H1 (cell line): Measurements from ENCODE around the gene BRICD5. TPM values are rescaled to one million over a fixed set of nuclear protein-coding genes. Genes with fewer than 3 reads are reported as not detected.

Experiments
- CTCF ChIA-PET: fragments of 300-600 bp; sonication (Branson Sonifier 250); formaldehyde crosslinking; loops from one replicate; lab custom pipeline; 2021; ENCODE audit not compliant: partially characterized antibody; lab: Charles Lee
- POLR2A ChIA-PET: fragments of 300-600 bp; sonication (Branson Sonifier 250); formaldehyde crosslinking; loops from one replicate; lab custom pipeline; 2021; ENCODE audit warnings: inconsistent platforms; ENCODE audit not compliant: partially characterized antibody; lab: Charles Lee
- DNase-seq, 2 experiments: peaks; one replicate each; pipeline versions ENCODE4 v3.0.0 to v3.0.0-alpha.2; 2010 to 2022; ENCODE audit warnings: low spot score in 2 of 2, low read depth in 1 of 2, mixed read lengths in 1 of 2
- FAIRE-seq: peaks from 2 replicates; lab custom pipeline; 2011; peaks lifted over from hg19 to GRCh38; lab: Jason Lieb, UNC
- H2AFZ ChIP-seq: 2 replicates; pipeline ENCODE4 v1.8.1; 2012; ENCODE audit warnings: low read length, inconsistent platforms
- H2AK5ac ChIP-seq: 2 replicates; pipeline ENCODE4 v1.6.1; 2013; ENCODE audit warnings: low read depth, low read length
- H2BK120ac ChIP-seq: replicated peaks from 2 replicates; pipeline ENCODE3; 2013; ENCODE audit warnings: low read depth, low read length, inconsistent platforms
- H2BK12ac ChIP-seq: 2 replicates; pipeline ENCODE4 v1.6.1; 2013; ENCODE audit warnings: low read depth, low read length
- H2BK15ac ChIP-seq: 2 replicates; pipeline ENCODE4 v1.6.1; 2013; ENCODE audit warnings: low read length
- H2BK20ac ChIP-seq: 2 replicates; pipeline ENCODE4 v1.6.1; 2013; ENCODE audit warnings: low read length
- H2BK5ac ChIP-seq: 2 replicates; pipeline ENCODE4 v1.6.1; 2013; ENCODE audit warnings: low read depth, low read length
- H3K14ac ChIP-seq: 2 replicates; pipeline ENCODE4 v1.6.1; 2013; ENCODE audit warnings: inconsistent platforms; ENCODE audit not compliant: insufficient read length
- H3K18ac ChIP-seq: 2 replicates; pipeline ENCODE4 v1.6.1; 2013; ENCODE audit warnings: low read length; ENCODE audit errors: extremely low read depth
- H3K23ac ChIP-seq: 2 replicates; pipeline ENCODE4 v1.6.1; 2013; ENCODE audit warnings: inconsistent platforms; ENCODE audit not compliant: insufficient read length
- H3K23me2 ChIP-seq: 2 replicates; pipeline ENCODE4 v1.6.1; 2013; ENCODE audit warnings: low read depth, low read length
- H3K27ac ChIP-seq: 2 replicates; pipeline ENCODE4 v1.6.1; 2011; ENCODE audit warnings: low read depth, low read length, inconsistent platforms
- H3K27me3 ChIP-seq, 4 experiments: replicated peaks in 1 of 4; 1 replicate in 1 of 4; 2 replicates in 3 of 4; pipeline versions ENCODE4 v1.6.1 to v1.8.1; 2011 to 2013; ENCODE audit warnings: low read length in 3 of 4, mild to moderate bottlenecking in 3 of 4, inconsistent platforms in 2 of 4, mixed read lengths in 2 of 4, moderate library complexity in 1 of 4; ENCODE audit not compliant: control insufficient read depth in 3 of 4, insufficient read depth in 3 of 4; ENCODE audit errors: extremely low read depth in 1 of 4
- H3K36me3 ChIP-seq, 4 experiments: 2 replicates each; pipeline versions ENCODE4 v1.6.1 to v1.8.1; 2011 to 2013; ENCODE audit warnings: mild to moderate bottlenecking in 4 of 4, low read length in 3 of 4, moderate library complexity in 2 of 4, control low read depth in 1 of 4, inconsistent platforms in 1 of 4; ENCODE audit not compliant: insufficient read depth in 4 of 4, control insufficient read depth in 2 of 4
- H3K4ac ChIP-seq: replicated peaks from 2 replicates; pipeline ENCODE3; 2013; ENCODE audit warnings: low read length, low read depth, mixed read lengths, inconsistent platforms; ENCODE audit not compliant: insufficient read length
- H3K4me1 ChIP-seq, 4 experiments: replicated peaks in 1 of 4; 1 replicate in 1 of 4; 2 replicates in 3 of 4; pipeline versions ENCODE4 v1.6.1 to v1.8.1; 2011 to 2013; ENCODE audit warnings: low read length in 3 of 4, inconsistent platforms in 2 of 4, mixed read lengths in 1 of 4; ENCODE audit not compliant: insufficient read depth in 4 of 4, control insufficient read depth in 3 of 4
- H3K4me2 ChIP-seq, 2 experiments: 2 replicates each; pipeline versions ENCODE4 v1.6.1 to v1.8.1; 2011 to 2013; ENCODE audit warnings: low read depth in 2 of 2, low read length in 2 of 2, control low read depth in 1 of 2, inconsistent platforms in 1 of 2, mild to moderate bottlenecking in 1 of 2; ENCODE audit not compliant: insufficient read depth in 1 of 2
- H3K4me3 ChIP-seq, 4 experiments: fragments of 200-600, 300-600 bp in 1 of 4; sonication (generic), shearing (Covaris generic), sonication (Bioruptor Twin) in 1 of 4; 2 replicates each; pipeline versions ENCODE4 v1.5.1 to v1.8.1; 2011 to 2016; ENCODE audit warnings: low read length in 4 of 4, low read depth in 3 of 4, control low read depth in 2 of 4, inconsistent platforms in 2 of 4, mild to moderate bottlenecking in 2 of 4, mixed read lengths in 1 of 4, moderate library complexity in 1 of 4; ENCODE audit not compliant: insufficient read depth in 2 of 4; ENCODE audit errors: extremely low read depth in 1 of 4
- H3K56ac ChIP-seq: replicated peaks from 2 replicates; pipeline ENCODE3; 2013; ENCODE audit warnings: low read depth, mild to moderate bottlenecking, mixed read lengths, low read length, inconsistent platforms; ENCODE audit not compliant: insufficient read length
- H3K79me1 ChIP-seq: 2 replicates; pipeline ENCODE4 v1.6.1; 2013; ENCODE audit warnings: low read depth, low read length, control low read depth
- H3K79me2 ChIP-seq, 2 experiments: 2 replicates each; pipeline versions ENCODE4 v1.6.1 to v1.8.1; 2012 to 2013; ENCODE audit warnings: low read length in 2 of 2, mild to moderate bottlenecking in 2 of 2, inconsistent platforms in 1 of 2; ENCODE audit not compliant: insufficient read depth in 2 of 2, control insufficient read depth in 1 of 2
- H3K9ac ChIP-seq, 4 experiments: replicated peaks in 1 of 4; 1 replicate in 1 of 4; 2 replicates in 3 of 4; pipeline versions ENCODE4 v1.6.1 to v1.8.1; 2011 to 2013; ENCODE audit warnings: low read depth in 3 of 4, low read length in 3 of 4, control low read depth in 2 of 4, mild to moderate bottlenecking in 2 of 4, moderate library complexity in 2 of 4, inconsistent platforms in 1 of 4; ENCODE audit errors: extremely low read depth in 1 of 4
- H3K9me3 ChIP-seq, 2 experiments: 2 replicates each; pipeline versions ENCODE4 v1.6.1 to v1.8.1; 2012 to 2013; ENCODE audit warnings: mild to moderate bottlenecking in 2 of 2, moderate library complexity in 2 of 2, control low read depth in 1 of 2, inconsistent platforms in 1 of 2, low read depth in 1 of 2, low read length in 1 of 2, mixed read lengths in 1 of 2; ENCODE audit not compliant: insufficient read depth in 2 of 2
- H4K20me1 ChIP-seq, 2 experiments: replicated peaks in 1 of 2; 2 replicates each; pipeline versions ENCODE3 to v1.8.1; 2011 to 2013; ENCODE audit warnings: inconsistent platforms in 2 of 2, low read length in 2 of 2, mild to moderate bottlenecking in 1 of 2; ENCODE audit not compliant: insufficient read depth in 2 of 2, control insufficient read depth in 1 of 2
- H4K5ac ChIP-seq: 2 replicates; pipeline ENCODE4 v1.6.1; 2013; ENCODE audit warnings: low read length, low read depth, mixed read lengths, inconsistent platforms; ENCODE audit not compliant: insufficient read length
- H4K8ac ChIP-seq: 2 replicates; pipeline ENCODE4 v1.8.0; 2013; ENCODE audit warnings: mild to moderate bottlenecking, moderate library complexity, low read length, inconsistent platforms; ENCODE audit not compliant: insufficient read depth; ENCODE audit errors: extremely low read depth
- H4K91ac ChIP-seq: replicated peaks from 2 replicates; pipeline ENCODE3; 2013; ENCODE audit warnings: low read length, mixed read lengths, inconsistent platforms; ENCODE audit not compliant: insufficient read length
- BACH1 ChIP-seq: IDR thresholded peaks from 2 replicates; pipeline ENCODE4 v1.6.1; 2012; ENCODE audit warnings: low read length, improper control_type of control experiment
- BRCA1 ChIP-seq: IDR thresholded peaks from 2 replicates; pipeline ENCODE4 v1.6.1; 2012; ENCODE audit warnings: low read depth, low read length, improper control_type of control experiment
- CBX8 ChIP-seq: fragments of 300-800, 300-1000 bp; sonication (generic); IDR thresholded peaks from 2 replicates; pipeline ENCODE4 v1.7.1; 2016; ENCODE audit warnings: low read depth, low read length, borderline replicate concordance
- EP300 ChIP-seq, 2 experiments: IDR thresholded peaks; 1 replicate in 1 of 2; 2 replicates in 1 of 2; pipeline ENCODE4 v1.6.1; 2011 to 2012; ENCODE audit warnings: low read depth in 2 of 2, low read length in 2 of 2, mild to moderate bottlenecking in 2 of 2, borderline replicate concordance in 1 of 2, inconsistent platforms in 1 of 2, moderate library complexity in 1 of 2
- POLR2AphosphoS5 ChIP-seq: IDR thresholded peaks from 2 replicates; pipeline ENCODE4 v1.6.1; 2011; ENCODE audit warnings: low read depth, low read length
- SIN3A ChIP-seq, 2 experiments: IDR thresholded peaks in 1 of 2; conservative IDR thresholded peaks in 1 of 2; 2 replicates each; pipeline ENCODE4 v1.6.1; 2011 to 2012; ENCODE audit warnings: low read length in 2 of 2, improper control_type of control experiment in 1 of 2, low read depth in 1 of 2, mild to moderate bottlenecking in 1 of 2
- TCF12 ChIP-seq: IDR thresholded peaks from 2 replicates; pipeline ENCODE4 v1.6.1; 2011; ENCODE audit warnings: low read depth, mild to moderate bottlenecking, low read length
- YY1 ChIP-seq: IDR thresholded peaks from 2 replicates; pipeline ENCODE4 v1.6.1; 2011; ENCODE audit warnings: low read depth, mild to moderate bottlenecking, low read length
- WGBS, 2 experiments: shearing (Covaris generic) in 1 of 2; methylation state at CpG; one replicate each; pipeline versions ENCODE4 v1.1.6 to v1.1.7; 2013 to 2015; ENCODE audit warnings: low lambda C conversion rate in 2 of 2, mixed read lengths in 2 of 2, inconsistent platforms in 1 of 2, low coverage in 1 of 2, missing lambda C conversion rate in 1 of 2; ENCODE audit not compliant: insufficient replicate concordance in 2 of 2, insufficient coverage in 1 of 2, insufficient read length in 1 of 2; ENCODE audit errors: extremely low coverage in 1 of 2, missing lambda C conversion rate in 1 of 2; 5-methylcytosine and 5-hydroxymethylcytosine counted together
- polyA plus RNA-seq, 7 experiments: library from polyadenylated mRNA; depleted of rRNA in 3 of 7; stranded (reverse) in 5 of 7; unstranded in 2 of 7; fragments of >200 nt in 5 of 7; fragments of 200-250 nt in 2 of 7; gene quantifications; 1 replicate in 5 of 7; 2 replicates in 1 of 7; 4 replicates in 1 of 7; pipeline versions ENCODE4 v1.2.1 to v1.2.3, GENCODE V29; 2011 to 2013; ENCODE audit warnings: missing spikeins in 2 of 7, mixed read lengths in 2 of 7
- total RNA-seq: library from RNA; stranded (reverse); fragmentation: NEBNext Ultra II Directional; extraction: Animal tissue kit (Norgen Biotek cat#: 25700); gene quantifications from 2 replicates; pipeline ENCODE4 v1.2.1, GENCODE V29; 2021

Gene BRICD5
- total and polyA plus RNA-seq, 2 of the 8 experiments (the other 6 are each of a cell fraction or from before 2014, with no cell fraction given) = 8.5 to 14.2 TPM

DNA sequence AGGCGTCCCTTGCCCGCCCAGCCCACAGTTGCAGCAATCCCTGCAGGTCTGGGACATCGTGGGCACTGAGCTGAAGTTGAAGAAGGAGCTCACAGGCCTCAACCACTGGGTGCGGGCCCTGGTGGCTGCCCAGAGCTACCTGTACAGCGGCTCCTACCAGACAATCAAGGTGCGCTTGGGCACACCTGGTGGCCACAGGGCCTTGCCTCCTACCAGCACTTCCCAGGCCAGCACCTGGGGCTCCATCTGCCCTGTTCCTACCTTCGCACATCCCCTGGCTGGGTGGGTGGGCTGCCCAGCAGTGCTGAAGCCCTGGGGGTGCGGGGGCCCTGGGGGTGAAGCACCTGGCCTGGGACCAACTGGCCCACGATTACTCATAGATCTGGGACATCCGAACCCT, 35.2 kb downstream of the BRICD5 start:
- Histone ChIP-seq H4K5ac (no peak overlapping the region), H2BK120ac (no peak overlapping the region), H2BK12ac (no peak overlapping the region), H4K8ac (no peak overlapping the region), H3K18ac (no peak overlapping the region), H2AFZ (no peak overlapping the region), H3K4me2 (no peak overlapping the region), H3K27me3 (no peaks in the 10 kb centered on the region; a peak in 1 of 7 replicates), H3K79me2 (no peaks in the 10 kb centered on the region), H3K4me1 (no peaks in the 10 kb centered on the region), H3K9me3 (no peaks in the 10 kb centered on the region), H3K4me3 (no peak overlapping the region), H3K23ac (no peak overlapping the region), H3K79me1 (no peaks in the 10 kb centered on the region), H2AK5ac (no peak overlapping the region), H4K20me1 (peaks cover 2 to 24% of the 10 kb centered on the region in 2 experiments), H3K56ac (no peak overlapping the region), H3K14ac (no peak overlapping the region), H2BK5ac (no peak overlapping the region), H3K23me2 (no peaks in the 10 kb centered on the region; the same call in 1 of the 2 replicates), H3K36me3 (peaks cover 24 to 65% (median 34%) of the 10 kb centered on the region in 4 experiments), H3K27ac (no peak overlapping the region), H3K9ac (no peak overlapping the region), H2BK20ac (no peak overlapping the region), H4K91ac (no peak overlapping the region), H3K4ac (no peak overlapping the region), H2BK15ac (no peak overlapping the region)
- ChIA-PET CTCF (no interaction called here), POLR2A (interaction anchor here (13.5 kb wide), 1 partner anchor 19 kb away, joined by 312 read pairs; the partner anchor contains the start of gene TRAF7)
- FAIRE-seq = no peak
- no peak for DNase-seq
- TF ChIP-seq TCF12 (no peak), SIN3A (conservative IDR thresholded peaks at IDR 0.05 in 1 of 2, IDR thresholded peaks at IDR 0.05 in 1 of 2; ENCODE audit: low read depth in 1 of 2, low read length in 2 of 2) (no peak), BRCA1 (no peak), CBX8 (no peak), YY1 (no peak), POLR2AphosphoS5 (0 out of 2 replicates have a peak, but pooled peaks have one; percentile 7), EP300 (IDR thresholded peaks at IDR 0.05; ENCODE audit: borderline replicate concordance in 1 of 2, low read depth in 2 of 2, low read length in 2 of 2) (no peak), BACH1 (no peak)
- 94% methylated on average over 9 of the region's 10 CpGs; no CpG with 5 or more reads in 1 of the 2 experiments for WGBS, 2 experiments
